A549 (cell line): Measurements from ENCODE around the gene CNOT1. TPM values are rescaled to one million over a fixed set of nuclear protein-coding genes. Genes with fewer than 3 reads are reported as not detected.
A peak's percentile ranks its signal among the peaks of the same experiment; 100 is the strongest.

Experiments used
- ATAC-seq, 2 experiments: fragments of 200-7000 bp in 1 of 2; fragments of >200 bp in 1 of 2; cut with Nextera tagmentation in 1 of 2; cut with Tn5 transposase in 1 of 2; 3 replicates each; pipeline versions ENCODE4 v1.8.0 to v1.9.1; 2018 to 2020; ENCODE audit warnings: mild to moderate bottlenecking in 1 of 2, moderate library complexity in 1 of 2
- CTCF ChIA-PET: fragments of 300-600 bp; sonication (Branson Sonifier 250); formaldehyde crosslinking; extraction: SDS; loops from one replicate; lab custom pipeline; 2021; ENCODE audit warnings: antibody characterized with exemption, inconsistent platforms; lab: Yijun Ruan, JAX
- POLR2A ChIA-PET: fragments of 350-600 bp; formaldehyde crosslinking; extraction: SDS; loops from one replicate; lab custom pipeline; 2021; ENCODE audit warnings: antibody characterized with exemption, inconsistent platforms; lab: Yijun Ruan, JAX
- DNase-seq, 2 experiments: peaks; one replicate each; pipeline versions ENCODE4 v3.0.0 to v3.0.0-alpha.2; 2011 to 2016; ENCODE audit warnings: low read depth in 1 of 2, low spot score in 1 of 2
- FAIRE-seq: peaks from 2 replicates; lab custom pipeline; 2011; peaks lifted over from hg19 to GRCh38; lab: Jason Lieb, UNC
- H3K27ac ChIP-seq, 2 experiments: fragments of >200 bp; sonication (Bioruptor Twin); formaldehyde crosslinking; 3 replicates each; pipeline ENCODE4 v1.5.1; 2016 to 2017
- H3K4me1 ChIP-seq: fragments of >200 bp; sonication (Bioruptor Twin); formaldehyde crosslinking; 3 replicates; pipeline ENCODE4 v1.6.1; 2016
- H3K4me2 ChIP-seq: fragments of >200 bp; sonication (Bioruptor Twin); formaldehyde crosslinking; 3 replicates; pipeline ENCODE4 v1.6.1; 2016
- H3K4me3 ChIP-seq: fragments of >200 bp; sonication (Bioruptor Twin); formaldehyde crosslinking; 3 replicates; pipeline ENCODE4 v1.5.1; 2016
- H3K9me3 ChIP-seq: fragments of >200 bp; sonication (Bioruptor Twin); formaldehyde crosslinking; 3 replicates; pipeline ENCODE4 v1.6.1; 2016
- CBX2 ChIP-seq: fragments of 200-600 bp; sonication (generic); IDR thresholded peaks from 2 replicates; pipeline ENCODE4 v1.6.1; 2016; ENCODE audit warnings: low read depth, mild to moderate bottlenecking, borderline replicate concordance
- CEBPB ChIP-seq, 2 experiments: fragments of >200 bp in 1 of 2; sonication (Bioruptor Twin) in 1 of 2; formaldehyde crosslinking in 1 of 2; IDR thresholded peaks; 2 replicates each; pipeline ENCODE4 v1.6.1; 2012 to 2016
- FOSL2 ChIP-seq, 2 experiments: fragments of 450-650 bp in 1 of 2; fragments of >200 bp in 1 of 2; sonication (Bioruptor Twin) in 1 of 2; formaldehyde crosslinking; IDR thresholded peaks; 2 replicates each; pipeline versions ENCODE4 v1.5.0 to v1.6.1; 2016 to 2020; ENCODE audit warnings: mild to moderate bottlenecking in 1 of 2, moderate library complexity in 1 of 2
- JUN ChIP-seq, 2 experiments: fragments of >200 bp; sonication (Bioruptor Twin); formaldehyde crosslinking; IDR thresholded peaks; 2 replicates in 1 of 2; 3 replicates in 1 of 2; pipeline ENCODE4 v1.6.1; 2016 to 2017
- MAFK ChIP-seq: fragments of 450-650 bp; IDR thresholded peaks from 2 replicates; pipeline ENCODE4 v1.6.1; 2014; ENCODE audit not compliant: partially characterized antibody
- MYC ChIP-seq: IDR thresholded peaks from 2 replicates; pipeline ENCODE4 v1.6.1; 2012; ENCODE audit warnings: mild to moderate bottlenecking, inconsistent platforms, low read length, improper control_type of control experiment, borderline replicate concordance
- RAD21 ChIP-seq, 2 experiments: fragments of >200 bp in 1 of 2; sonication (Bioruptor Twin) in 1 of 2; formaldehyde crosslinking in 1 of 2; IDR thresholded peaks in 1 of 2; conservative IDR thresholded peaks in 1 of 2; 2 replicates in 1 of 2; 3 replicates in 1 of 2; pipeline ENCODE4 v1.6.1; 2012 to 2018; ENCODE audit warnings: inconsistent platforms in 1 of 2
- RCOR1 ChIP-seq: fragments of 150-350 bp; IDR thresholded peaks from 2 replicates; pipeline ENCODE4 v1.6.1; 2014; ENCODE audit warnings: antibody characterized with exemption, low read length, low read depth
- RFX5 ChIP-seq: fragments of 450-650 bp; IDR thresholded peaks from 2 replicates; pipeline ENCODE4 v1.7.1; 2014; ENCODE audit warnings: antibody characterized with exemption, mild to moderate bottlenecking, moderate library complexity
- SREBF2 ChIP-seq: fragments of 450-650 bp; IDR thresholded peaks from 2 replicates; pipeline ENCODE4 v1.6.1; 2014; ENCODE audit warnings: mild to moderate bottlenecking, moderate library complexity
- TFCP2L1 ChIP-seq: fragments of 250-450 bp; sonication (Bioruptor Pico); IDR thresholded peaks from 2 replicates; pipeline ENCODE4 v1.5.0; 2021; ENCODE audit warnings: mild to moderate bottlenecking
- ZC3H11A ChIP-seq: fragments of 450-650 bp; IDR thresholded peaks from 2 replicates; pipeline ENCODE4 v1.6.1; 2014; ENCODE audit warnings: antibody characterized with exemption, mild to moderate bottlenecking
- WGBS: methylation state at CpG from one replicate; pipeline ENCODE4 v1.1.6; 2017; ENCODE audit errors: missing lambda C conversion rate; 5-methylcytosine and 5-hydroxymethylcytosine counted together
- polyA plus RNA-seq, 4 experiments: library from polyadenylated mRNA; depleted of rRNA in 3 of 4; stranded (reverse); fragments of >200 nt; fragmentation: RNase III in 1 of 4; extraction: RNeasy Plus Mini Kit Qiagen cat#74134 plus additional on column Dnase treatment in 1 of 4; gene quantifications; 2 replicates in 3 of 4; 3 replicates in 1 of 4; pipeline ENCODE4 v1.2.3, GENCODE V29; 2011 to 2017
- TF ChIP-seq, protein P1 (sequence below): fragments of >200 bp; sonication (Bioruptor Twin); formaldehyde crosslinking; IDR thresholded peaks from 3 replicates; pipeline ENCODE4 v1.5.1; 2016
- TF ChIP-seq, protein P2 (sequence below): IDR thresholded peaks from 2 replicates; pipeline ENCODE4 v1.6.1; 2012
- TF ChIP-seq, protein P3 (sequence below): fragments of 200-600 bp; sonication (generic); IDR thresholded peaks from 2 replicates; pipeline ENCODE4 v1.6.1; 2016; ENCODE audit warnings: antibody characterized with exemption, mild to moderate bottlenecking, moderate library complexity

Gene CNOT1
- polyA plus RNA-seq, 2 of the 4 experiments (the other 2 are of a cell fraction) = 119 to 226 TPM

DNA sequence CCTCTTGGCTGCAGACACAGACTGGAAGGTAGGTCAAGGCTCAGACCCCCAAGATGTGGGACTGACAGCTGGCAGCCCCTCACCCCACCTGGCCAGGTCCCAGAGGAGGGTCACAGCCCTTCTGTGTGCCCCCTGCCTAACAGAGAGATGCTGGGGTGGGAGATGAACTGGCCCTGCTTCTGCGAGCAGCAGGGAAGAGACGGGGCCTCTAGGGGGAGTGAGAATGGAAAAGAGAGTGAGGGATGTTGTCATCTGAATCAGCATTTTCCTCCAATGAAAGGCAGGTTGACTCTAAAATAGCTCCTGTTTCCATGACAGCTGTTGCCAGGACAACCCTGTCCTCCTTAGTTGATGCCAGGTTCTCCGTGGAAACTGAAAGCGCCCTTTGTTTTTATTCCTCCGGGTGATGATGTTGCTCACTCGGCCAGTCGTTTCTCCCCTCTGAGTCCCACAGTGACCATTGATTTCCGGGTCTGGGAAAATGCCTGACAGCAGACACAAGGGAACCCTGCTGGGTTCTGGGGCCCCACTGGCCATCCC, 134.6 kb downstream of the CNOT1 start:
- Histone ChIP-seq H3K4me2 (no peak overlapping the region), H3K4me3 (no peak overlapping the region), H3K4me1 (no peaks in the 10 kb centered on the region; the same call in 2 of the 3 replicates), H3K27ac (0 out of 6 replicates have a peak overlapping the region, but pooled peaks of 1 of the 2 experiments have one; percentile 36), H3K9me3 (no peaks in the 10 kb centered on the region)
- ATAC-seq (peak; percentile 52 to 73), FAIRE-seq (no peak), DNase-seq (peak; percentile 92 to 93)
- ChIA-PET POLR2A (no interaction called here), CTCF (interaction anchor here (0.6 to 23.4 kb wide), 24 partner anchors 8 to 439 kb away, joined by 3 to 721 read pairs (median 3); partner anchors contain the start of gene SETD6)
- 30% methylated on average over 8 of the region's 8 CpGs for WGBS
- TF ChIP-seq RCOR1 (0 out of 2 replicates have a peak, but pooled peaks have one; percentile 54), MAFK (peak; percentile 98), RFX5 (peak; percentile 96), RAD21 (conservative IDR thresholded peaks at IDR 0.05 in 1 of 2, IDR thresholded peaks at IDR 0.05 in 1 of 2) (peak in 1 of 2 experiments; percentile 42; a peak in 2 of 5 replicates), CEBPB (IDR thresholded peaks at IDR 0.05) (no peak)
- TF ChIP-seq, protein P1, sequence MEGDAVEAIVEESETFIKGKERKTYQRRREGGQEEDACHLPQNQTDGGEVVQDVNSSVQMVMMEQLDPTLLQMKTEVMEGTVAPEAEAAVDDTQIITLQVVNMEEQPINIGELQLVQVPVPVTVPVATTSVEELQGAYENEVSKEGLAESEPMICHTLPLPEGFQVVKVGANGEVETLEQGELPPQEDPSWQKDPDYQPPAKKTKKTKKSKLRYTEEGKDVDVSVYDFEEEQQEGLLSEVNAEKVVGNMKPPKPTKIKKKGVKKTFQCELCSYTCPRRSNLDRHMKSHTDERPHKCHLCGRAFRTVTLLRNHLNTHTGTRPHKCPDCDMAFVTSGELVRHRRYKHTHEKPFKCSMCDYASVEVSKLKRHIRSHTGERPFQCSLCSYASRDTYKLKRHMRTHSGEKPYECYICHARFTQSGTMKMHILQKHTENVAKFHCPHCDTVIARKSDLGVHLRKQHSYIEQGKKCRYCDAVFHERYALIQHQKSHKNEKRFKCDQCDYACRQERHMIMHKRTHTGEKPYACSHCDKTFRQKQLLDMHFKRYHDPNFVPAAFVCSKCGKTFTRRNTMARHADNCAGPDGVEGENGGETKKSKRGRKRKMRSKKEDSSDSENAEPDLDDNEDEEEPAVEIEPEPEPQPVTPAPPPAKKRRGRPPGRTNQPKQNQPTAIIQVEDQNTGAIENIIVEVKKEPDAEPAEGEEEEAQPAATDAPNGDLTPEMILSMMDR = peak; percentile 52; the same call in 2 of the 3 replicates

DNA sequence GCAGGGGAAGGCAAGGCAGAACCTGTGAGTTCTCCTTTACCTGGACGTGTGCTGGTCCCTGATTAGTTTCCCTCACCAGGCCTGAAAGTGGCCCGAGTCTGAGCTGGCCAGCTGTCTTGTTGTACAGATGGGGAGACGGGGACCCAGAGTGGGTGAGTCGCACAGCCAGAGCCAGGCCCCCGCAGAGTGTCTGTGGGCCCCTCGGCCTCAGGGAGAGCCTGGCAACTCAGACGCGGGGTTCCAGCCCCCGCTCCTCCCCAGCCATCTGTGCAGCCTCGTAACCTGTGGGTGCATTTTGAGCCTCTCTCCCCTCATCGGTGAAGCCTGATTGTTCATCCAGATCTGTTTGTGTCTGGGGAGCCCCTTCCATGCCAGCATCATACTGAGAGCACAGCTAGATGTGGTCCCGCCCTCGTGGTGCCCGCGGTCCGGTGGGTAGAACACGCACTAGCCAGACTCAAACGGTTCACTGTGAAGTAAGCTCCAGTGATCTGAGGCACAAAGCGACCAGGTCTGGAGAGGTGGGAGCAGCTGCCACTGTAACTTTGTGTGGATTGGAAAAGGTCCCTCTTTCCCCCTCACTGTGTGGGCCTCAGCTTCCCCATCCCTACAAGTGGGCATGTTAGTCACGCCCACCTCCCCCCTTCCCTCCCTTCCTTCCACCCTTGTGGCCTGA, 135.7 kb downstream of the CNOT1 start:
- FAIRE-seq (no peak), DNase-seq (no peak), ATAC-seq (no peak)
- H3K27ac ChIP-seq = no peak overlapping the region
- TF ChIP-seq, protein P2, sequence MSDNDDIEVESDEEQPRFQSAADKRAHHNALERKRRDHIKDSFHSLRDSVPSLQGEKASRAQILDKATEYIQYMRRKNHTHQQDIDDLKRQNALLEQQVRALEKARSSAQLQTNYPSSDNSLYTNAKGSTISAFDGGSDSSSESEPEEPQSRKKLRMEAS = no peak
- TF ChIP-seq CEBPB (IDR thresholded peaks at IDR 0.05) (no peak), ZC3H11A (no peak), MYC (no peak), FOSL2 (IDR thresholded peaks at IDR 0.05) (no peak), FOSL2 (CRISPR knock-in tag; IDR thresholded peaks at IDR 0.05) (no peak), TFCP2L1 (CRISPR knock-in tag) (no peak), SREBF2 (no peak), JUN (IDR thresholded peaks at IDR 0.05) (no peak)
- TF ChIP-seq, protein P3, sequence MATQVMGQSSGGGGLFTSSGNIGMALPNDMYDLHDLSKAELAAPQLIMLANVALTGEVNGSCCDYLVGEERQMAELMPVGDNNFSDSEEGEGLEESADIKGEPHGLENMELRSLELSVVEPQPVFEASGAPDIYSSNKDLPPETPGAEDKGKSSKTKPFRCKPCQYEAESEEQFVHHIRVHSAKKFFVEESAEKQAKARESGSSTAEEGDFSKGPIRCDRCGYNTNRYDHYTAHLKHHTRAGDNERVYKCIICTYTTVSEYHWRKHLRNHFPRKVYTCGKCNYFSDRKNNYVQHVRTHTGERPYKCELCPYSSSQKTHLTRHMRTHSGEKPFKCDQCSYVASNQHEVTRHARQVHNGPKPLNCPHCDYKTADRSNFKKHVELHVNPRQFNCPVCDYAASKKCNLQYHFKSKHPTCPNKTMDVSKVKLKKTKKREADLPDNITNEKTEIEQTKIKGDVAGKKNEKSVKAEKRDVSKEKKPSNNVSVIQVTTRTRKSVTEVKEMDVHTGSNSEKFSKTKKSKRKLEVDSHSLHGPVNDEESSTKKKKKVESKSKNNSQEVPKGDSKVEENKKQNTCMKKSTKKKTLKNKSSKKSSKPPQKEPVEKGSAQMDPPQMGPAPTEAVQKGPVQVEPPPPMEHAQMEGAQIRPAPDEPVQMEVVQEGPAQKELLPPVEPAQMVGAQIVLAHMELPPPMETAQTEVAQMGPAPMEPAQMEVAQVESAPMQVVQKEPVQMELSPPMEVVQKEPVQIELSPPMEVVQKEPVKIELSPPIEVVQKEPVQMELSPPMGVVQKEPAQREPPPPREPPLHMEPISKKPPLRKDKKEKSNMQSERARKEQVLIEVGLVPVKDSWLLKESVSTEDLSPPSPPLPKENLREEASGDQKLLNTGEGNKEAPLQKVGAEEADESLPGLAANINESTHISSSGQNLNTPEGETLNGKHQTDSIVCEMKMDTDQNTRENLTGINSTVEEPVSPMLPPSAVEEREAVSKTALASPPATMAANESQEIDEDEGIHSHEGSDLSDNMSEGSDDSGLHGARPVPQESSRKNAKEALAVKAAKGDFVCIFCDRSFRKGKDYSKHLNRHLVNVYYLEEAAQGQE = no peak
- no peak overlapping the region for H3K4me2 ChIP-seq
- CTCF ChIA-PET = interaction anchor here (1.2 to 23.4 kb wide), 9 partner anchors 7 to 263 kb away, joined by 3 to 721 read pairs (median 9); partner anchors contain the start of gene SETD6
- no peaks in the 10 kb centered on the region for H3K4me1 ChIP-seq
- no peak overlapping the region for H3K4me3 ChIP-seq
- H3K9me3 ChIP-seq = no peaks in the 10 kb centered on the region
- POLR2A ChIA-PET = no interaction called here
- WGBS = 76% methylated on average over 13 of the region's 20 CpGs

DNA sequence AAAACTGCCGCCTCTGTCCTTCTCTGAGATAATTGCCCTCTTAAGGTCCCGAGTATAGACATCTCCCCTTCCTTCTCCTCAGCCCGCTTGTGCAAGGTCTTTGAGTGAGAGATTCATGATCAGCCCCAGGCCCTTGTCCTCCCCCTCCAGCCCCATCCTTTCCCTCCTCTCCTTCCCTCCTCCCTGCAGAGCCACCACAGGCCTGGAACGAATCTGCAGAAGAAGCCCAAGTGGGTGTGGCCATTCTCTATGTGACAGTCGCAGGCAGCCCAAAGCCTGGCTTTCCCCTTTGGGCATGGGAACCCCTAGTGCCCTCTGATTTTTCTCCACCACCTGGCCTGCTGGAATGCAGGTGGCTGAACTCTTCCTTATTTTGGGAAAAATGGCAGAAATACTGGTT, 136.9 kb downstream of the CNOT1 start:
- ATAC-seq (no peak), DNase-seq (no peak), FAIRE-seq (no peak)
- Histone ChIP-seq H3K4me1 (0 out of 3 replicates have a peak, but pooled peaks cover 2% of the 10 kb centered on the region), H3K4me3 (no peak overlapping the region), H3K27ac (no peak overlapping the region), H3K4me2 (no peak overlapping the region), H3K9me3 (no peaks in the 10 kb centered on the region)
- CTCF ChIA-PET = interaction anchor here (0.9 to 23.4 kb wide), 4 partner anchors 19 to 264 kb away, joined by 3 to 721 read pairs (median 40); partner anchors contain the start of gene SETD6
- POLR2A ChIA-PET = no interaction called here
- 62% methylated on average over 5 of the region's 5 CpGs for WGBS
- no peak for TF ChIP-seq CBX2
- TF ChIP-seq, all 56 proteins: peak for 0
